Breast epithelium (tissue), 3 donors: Measurements from ENCODE around the gene CATSPER3.

Experiments
- POLR2A ChIP-seq: fragments of 450-650 bp; IDR thresholded peaks from one replicate; pipeline ENCODE4 v1.6.1; 2016; ENCODE audit warnings: antibody characterized with exemption, mild to moderate bottlenecking, moderate library complexity
- POLR2AphosphoS5 ChIP-seq, 3 donors: sonication (generic); formaldehyde crosslinking; IDR thresholded peaks; one replicate each; pipeline ENCODE4 v1.6.1; 2017; ENCODE audit warnings: antibody characterized with exemption in 3 of 3
- TF ChIP-seq, protein P1 (sequence below), 3 donors: fragments of 450-650 bp; IDR thresholded peaks; one replicate each; pipeline ENCODE4 v1.5.1; 2016 to 2017; ENCODE audit warnings: antibody characterized with exemption in 3 of 3, mild to moderate bottlenecking in 3 of 3, moderate library complexity in 3 of 3

DNA sequence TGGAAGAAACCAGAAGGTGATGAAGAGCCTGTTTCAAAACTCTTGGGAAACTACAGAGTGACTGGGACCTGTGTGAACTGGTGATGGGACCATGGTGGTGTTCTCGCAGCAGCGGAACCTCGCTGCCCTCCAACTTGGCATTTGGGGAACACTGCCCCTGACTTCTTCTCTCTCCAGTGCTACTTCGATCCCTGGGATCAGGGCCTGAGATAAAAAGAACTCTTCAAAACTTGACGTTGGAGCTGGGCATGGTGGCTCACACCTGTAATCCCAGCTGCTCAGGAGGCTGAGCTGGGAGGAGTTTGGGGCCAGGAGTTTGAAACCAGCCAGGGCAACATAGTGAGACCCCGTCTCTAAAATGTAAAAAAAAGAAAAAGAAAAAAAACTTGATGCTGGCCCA lies 48.2 kb downstream of the CATSPER3 start:
- TF ChIP-seq POLR2AphosphoS5 (IDR thresholded peaks at IDR 0.05) (no peak), POLR2A (no peak)
- TF ChIP-seq, protein P1, sequence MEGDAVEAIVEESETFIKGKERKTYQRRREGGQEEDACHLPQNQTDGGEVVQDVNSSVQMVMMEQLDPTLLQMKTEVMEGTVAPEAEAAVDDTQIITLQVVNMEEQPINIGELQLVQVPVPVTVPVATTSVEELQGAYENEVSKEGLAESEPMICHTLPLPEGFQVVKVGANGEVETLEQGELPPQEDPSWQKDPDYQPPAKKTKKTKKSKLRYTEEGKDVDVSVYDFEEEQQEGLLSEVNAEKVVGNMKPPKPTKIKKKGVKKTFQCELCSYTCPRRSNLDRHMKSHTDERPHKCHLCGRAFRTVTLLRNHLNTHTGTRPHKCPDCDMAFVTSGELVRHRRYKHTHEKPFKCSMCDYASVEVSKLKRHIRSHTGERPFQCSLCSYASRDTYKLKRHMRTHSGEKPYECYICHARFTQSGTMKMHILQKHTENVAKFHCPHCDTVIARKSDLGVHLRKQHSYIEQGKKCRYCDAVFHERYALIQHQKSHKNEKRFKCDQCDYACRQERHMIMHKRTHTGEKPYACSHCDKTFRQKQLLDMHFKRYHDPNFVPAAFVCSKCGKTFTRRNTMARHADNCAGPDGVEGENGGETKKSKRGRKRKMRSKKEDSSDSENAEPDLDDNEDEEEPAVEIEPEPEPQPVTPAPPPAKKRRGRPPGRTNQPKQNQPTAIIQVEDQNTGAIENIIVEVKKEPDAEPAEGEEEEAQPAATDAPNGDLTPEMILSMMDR (IDR thresholded peaks at IDR 0.05), result no peak
